A673 (cell line): ENCODE data around the gene DLX4. TPM values are rescaled to one million over a fixed set of nuclear protein-coding genes. Genes with fewer than 3 reads are reported as not detected.

Experiments
- BruUV-seq: library from RNA; stranded (reverse); fragments of 400-500 nt; replicated peaks from 2 replicates; lab custom pipeline; 2021; lab: Mats Ljungman, UMichigan
- CTCF ChIA-PET: fragments of 300-600 bp; sonication (Branson Sonifier 250); formaldehyde crosslinking; loops from one replicate; lab custom pipeline; 2022; ENCODE audit warnings: antibody characterized with exemption; lab: Charles Lee
- POLR2A ChIA-PET: fragments of 300-600 bp; sonication (Branson Sonifier 250); formaldehyde crosslinking; loops from one replicate; lab custom pipeline; 2022; ENCODE audit warnings: antibody characterized with exemption; ENCODE audit not compliant: low non-redundant PET; lab: Charles Lee
- DNase-seq: peaks from one replicate; pipeline ENCODE4 v3.0.0-alpha.2; 2015; ENCODE audit warnings: low spot score
- H3K27ac ChIP-seq: fragments of 200-600 bp; sonication (generic); 2 replicates; pipeline ENCODE4 v1.5.1; 2016; ENCODE audit warnings: mixed run types, low read depth, mild to moderate bottlenecking, mixed read lengths, antibody characterized with exemption, low read length; ENCODE audit not compliant: poor library complexity, severe bottlenecking
- H3K27me3 ChIP-seq: fragments of 200-600 bp; sonication (generic); replicated peaks from 2 replicates; pipeline ENCODE4 v1.6.1; 2017; ENCODE audit warnings: mixed run types, low read depth, mild to moderate bottlenecking, mixed read lengths, antibody characterized with exemption, low read length; ENCODE audit not compliant: insufficient read depth, poor library complexity
- H3K36me3 ChIP-seq: fragments of 200-600 bp; sonication (generic); 2 replicates; pipeline ENCODE4 v1.6.1; 2016; ENCODE audit warnings: mixed run types, mild to moderate bottlenecking, mixed read lengths, antibody characterized with exemption, low read length; ENCODE audit not compliant: insufficient read depth, poor library complexity, severe bottlenecking
- H3K4me1 ChIP-seq: fragments of 200-600 bp; sonication (generic); 2 replicates; pipeline ENCODE4 v1.6.1; 2017; ENCODE audit warnings: mixed run types, mild to moderate bottlenecking, mixed read lengths, antibody characterized with exemption, low read length; ENCODE audit not compliant: insufficient read depth, poor library complexity, severe bottlenecking
- H3K4me3 ChIP-seq: fragments of 200-600 bp; sonication (generic); 2 replicates; pipeline ENCODE4 v1.5.1; 2016; ENCODE audit warnings: low read depth, mixed run types, mild to moderate bottlenecking, mixed read lengths, low read length; ENCODE audit not compliant: poor library complexity, severe bottlenecking
- H3K9me3 ChIP-seq: fragments of 200-600 bp; sonication (generic); 2 replicates; pipeline ENCODE4 v1.6.1; 2016; ENCODE audit warnings: mixed run types, low read depth, mild to moderate bottlenecking, mixed read lengths, antibody characterized with exemption, low read length; ENCODE audit not compliant: poor library complexity, severe bottlenecking
- EZH2 ChIP-seq: fragments of 200-600 bp; sonication (generic); IDR thresholded peaks from 2 replicates; pipeline ENCODE4 v1.6.1; 2017; ENCODE audit warnings: borderline replicate concordance, low read depth, mild to moderate bottlenecking, mixed read lengths, antibody characterized with exemption, low read length; ENCODE audit not compliant: poor library complexity, severe bottlenecking
- intact Hi-C: fragments of 100-400 bp; cut with micrococcal nuclease; formaldehyde crosslinking; loops from one replicate; pipeline ENCODE4 v1.10.0; 2022; ENCODE audit not compliant: unreplicated experiment
- total RNA-seq: library from RNA; stranded (reverse); gene quantifications from 2 replicates; pipeline ENCODE4 v1.2.3, GENCODE V29; 2021
- TF ChIP-seq, protein P1 (sequence below): fragments of 300-800, 200-600 bp; sonication (generic); conservative IDR thresholded peaks from 2 replicates; pipeline ENCODE4 v1.5.1; 2017; ENCODE audit warnings: low read depth, mild to moderate bottlenecking, antibody characterized with exemption, low read length, moderate library complexity, mixed read lengths

The DLX4 gene
- total RNA-seq, 1 experiment from 2014 or later, result 0.82 TPM

DNA sequence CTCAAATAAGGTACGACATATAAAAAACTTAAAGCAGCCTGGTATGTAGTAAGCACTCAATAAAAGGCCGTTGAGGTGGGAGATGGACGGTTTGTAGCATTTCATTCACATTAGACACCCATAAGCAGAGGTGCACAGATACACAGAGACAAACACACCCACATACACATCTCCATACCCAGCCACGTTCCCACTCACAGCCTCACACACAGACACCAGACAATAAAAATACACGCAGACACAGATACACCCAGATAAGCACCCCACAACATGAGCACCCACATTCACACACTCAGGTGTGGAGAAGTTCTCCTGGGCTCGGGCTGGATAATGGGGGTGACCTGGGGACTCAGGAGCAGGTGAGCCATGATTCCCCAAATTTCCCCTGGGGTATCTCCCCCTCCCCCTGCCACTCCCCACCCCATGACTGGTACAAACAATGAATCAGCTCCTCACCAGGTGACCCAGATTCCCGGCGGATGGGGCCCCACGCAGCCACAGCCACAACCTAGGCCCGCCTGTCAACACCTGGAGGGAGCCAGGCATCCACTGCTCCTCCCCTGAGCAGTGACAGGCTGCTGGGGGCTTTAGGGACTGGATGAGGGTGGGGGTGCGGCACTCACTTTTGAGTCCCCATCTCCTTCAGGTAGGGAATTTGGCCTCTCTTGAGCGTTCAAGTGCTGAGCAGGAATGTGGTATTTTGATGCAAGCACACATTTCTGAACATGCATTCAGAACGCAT is 23.4 kb downstream of the DLX4 start:
- Histone ChIP-seq H3K27ac (no peak overlapping the region), H3K27me3 (peaks cover 68% of the 10 kb centered on the region), H3K4me3 (no peak overlapping the region), H3K9me3 (no peaks in the 10 kb centered on the region), H3K36me3 (no peaks in the 10 kb centered on the region), H3K4me1 (peaks cover 8% of the 10 kb centered on the region)
- ChIA-PET CTCF (no interaction called here), POLR2A (no interaction called here)
- no peak for DNase-seq
- intact Hi-C loops, result no loop called here
- TF ChIP-seq EZH2, result no peak
- TF ChIP-seq, protein P1, sequence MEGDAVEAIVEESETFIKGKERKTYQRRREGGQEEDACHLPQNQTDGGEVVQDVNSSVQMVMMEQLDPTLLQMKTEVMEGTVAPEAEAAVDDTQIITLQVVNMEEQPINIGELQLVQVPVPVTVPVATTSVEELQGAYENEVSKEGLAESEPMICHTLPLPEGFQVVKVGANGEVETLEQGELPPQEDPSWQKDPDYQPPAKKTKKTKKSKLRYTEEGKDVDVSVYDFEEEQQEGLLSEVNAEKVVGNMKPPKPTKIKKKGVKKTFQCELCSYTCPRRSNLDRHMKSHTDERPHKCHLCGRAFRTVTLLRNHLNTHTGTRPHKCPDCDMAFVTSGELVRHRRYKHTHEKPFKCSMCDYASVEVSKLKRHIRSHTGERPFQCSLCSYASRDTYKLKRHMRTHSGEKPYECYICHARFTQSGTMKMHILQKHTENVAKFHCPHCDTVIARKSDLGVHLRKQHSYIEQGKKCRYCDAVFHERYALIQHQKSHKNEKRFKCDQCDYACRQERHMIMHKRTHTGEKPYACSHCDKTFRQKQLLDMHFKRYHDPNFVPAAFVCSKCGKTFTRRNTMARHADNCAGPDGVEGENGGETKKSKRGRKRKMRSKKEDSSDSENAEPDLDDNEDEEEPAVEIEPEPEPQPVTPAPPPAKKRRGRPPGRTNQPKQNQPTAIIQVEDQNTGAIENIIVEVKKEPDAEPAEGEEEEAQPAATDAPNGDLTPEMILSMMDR, result no peak
- no TSS peak for BruUV-seq

DNA sequence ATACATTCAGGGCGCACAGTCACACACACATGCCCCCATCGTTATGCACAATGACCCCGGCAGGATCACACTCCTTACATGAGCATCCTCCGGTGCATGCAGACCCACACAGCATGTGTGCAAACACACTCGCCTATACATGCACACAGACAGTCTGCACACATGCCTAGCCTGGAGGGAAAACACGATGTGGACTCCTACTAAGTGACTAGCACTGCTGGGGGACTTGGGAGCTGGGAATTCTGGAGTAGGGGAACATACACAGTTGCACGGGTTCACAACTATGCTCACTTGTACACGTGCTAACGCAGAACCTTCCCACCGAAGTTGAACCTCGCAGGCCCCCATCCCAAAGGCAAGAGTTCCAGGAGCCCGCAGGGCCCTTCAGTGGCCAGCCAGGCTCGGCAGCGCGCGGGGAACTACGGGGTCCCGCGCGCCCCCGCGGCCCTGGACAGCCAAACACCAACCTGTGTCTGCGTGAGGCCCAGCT is 24.0 kb downstream of the DLX4 start:
- Histone ChIP-seq H3K27me3 (peaks cover 64% of the 10 kb centered on the region), H3K4me1 (peaks cover 8% of the 10 kb centered on the region), H3K9me3 (no peaks in the 10 kb centered on the region), H3K27ac (no peak overlapping the region), H3K36me3 (no peaks in the 10 kb centered on the region), H3K4me3 (peak overlapping the region; percentile 36)
- TF ChIP-seq EZH2, result no peak
- TF ChIP-seq, protein P1, result no peak
- no peak for DNase-seq
- POLR2A ChIA-PET, result no interaction called here
- CTCF ChIA-PET, result interaction anchor here (5.0 kb wide), 1 partner anchor 41 kb away, joined by 28 read pairs; no protein-coding TSS in a partner anchor
- no TSS peak for BruUV-seq
- intact Hi-C loops, result no loop called here

DNA sequence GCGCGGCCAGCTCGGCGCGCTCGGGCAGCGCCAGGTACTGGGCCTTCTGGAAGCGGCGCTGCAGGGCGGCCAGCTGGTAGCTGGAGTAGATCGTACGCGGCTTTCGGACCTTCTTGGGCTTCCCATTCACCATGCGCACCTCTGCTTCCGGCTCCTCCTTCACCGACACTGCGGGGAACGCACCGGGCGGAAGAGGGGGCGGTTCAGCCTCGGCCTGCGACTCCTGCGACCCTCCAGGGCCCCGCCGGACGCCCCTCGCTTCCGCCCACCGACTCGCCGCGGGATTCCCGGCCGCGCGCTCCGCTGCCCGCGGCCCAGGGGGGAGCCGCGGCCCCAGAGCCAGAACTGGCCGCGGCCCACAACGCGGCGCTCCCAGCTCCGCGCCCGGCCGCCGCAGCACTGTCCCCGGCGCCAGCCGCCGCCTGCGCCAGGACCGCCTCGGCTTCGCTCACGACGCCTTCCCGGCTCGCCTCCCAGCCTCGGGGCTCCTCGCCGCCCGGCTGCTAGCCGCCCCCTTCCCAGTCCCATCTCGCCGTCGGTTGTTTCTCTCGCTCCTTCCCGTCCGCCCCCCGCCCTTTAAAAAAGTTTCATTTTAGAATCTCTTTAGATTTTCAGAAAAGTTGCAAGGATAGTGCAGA is 24.6 kb downstream of the DLX4 start:
- DNase-seq, result no peak
- ChIA-PET POLR2A (no interaction called here), CTCF (interaction anchor here (5.0 kb wide), 1 partner anchor 41 kb away, joined by 28 read pairs; no protein-coding TSS in a partner anchor)
- Histone ChIP-seq H3K36me3 (no peaks in the 10 kb centered on the region), H3K4me1 (peaks cover 10% of the 10 kb centered on the region), H3K27ac (no peak overlapping the region), H3K4me3 (peak overlapping the region; percentile 36), H3K9me3 (no peaks in the 10 kb centered on the region), H3K27me3 (peaks cover 64% of the 10 kb centered on the region)
- BruUV-seq, result no TSS peak
- TF ChIP-seq EZH2, result no peak
- TF ChIP-seq, protein P1, result no peak
- intact Hi-C loops, result no loop called here
